ENCODE data around the gene CAPNS1.
"Not testable (repeated sequence)": the region's sequence is repeated elsewhere in the genome, so short reads cannot be mapped to it uniquely, and the experiment has no call there.

The CAPNS1 gene

DNA sequence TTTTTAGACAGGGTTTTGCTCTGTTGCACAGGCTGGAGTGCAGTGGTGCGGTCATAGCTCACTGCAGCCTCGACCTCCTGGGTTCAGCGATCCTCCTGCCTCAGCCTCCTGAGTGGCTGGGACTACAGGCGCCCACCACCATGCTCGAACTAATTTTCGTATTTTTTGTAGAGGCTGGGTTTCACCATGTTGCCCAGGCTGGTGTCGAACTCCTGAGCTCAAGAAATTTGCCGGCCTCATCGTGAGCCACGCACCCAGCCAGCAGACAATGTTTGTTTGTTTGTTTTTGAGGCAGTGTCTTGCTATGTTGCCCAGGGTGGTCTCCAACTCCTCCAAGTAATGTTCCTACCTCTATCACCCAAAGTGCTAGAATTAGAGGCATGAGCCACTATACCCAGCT lies 13.3 kb downstream of the CAPNS1 start:
- H3K4me3 ChIP-seq (replicated peaks; ENCODE audit: low read depth, low read length) = no peak overlapping the region
- H3K36me3 ChIP-seq (ENCODE audit: control insufficient read depth, insufficient read depth, low read length) = peaks cover 23% of the 10 kb centered on the region
- TF ChIP-seq, protein P1, sequence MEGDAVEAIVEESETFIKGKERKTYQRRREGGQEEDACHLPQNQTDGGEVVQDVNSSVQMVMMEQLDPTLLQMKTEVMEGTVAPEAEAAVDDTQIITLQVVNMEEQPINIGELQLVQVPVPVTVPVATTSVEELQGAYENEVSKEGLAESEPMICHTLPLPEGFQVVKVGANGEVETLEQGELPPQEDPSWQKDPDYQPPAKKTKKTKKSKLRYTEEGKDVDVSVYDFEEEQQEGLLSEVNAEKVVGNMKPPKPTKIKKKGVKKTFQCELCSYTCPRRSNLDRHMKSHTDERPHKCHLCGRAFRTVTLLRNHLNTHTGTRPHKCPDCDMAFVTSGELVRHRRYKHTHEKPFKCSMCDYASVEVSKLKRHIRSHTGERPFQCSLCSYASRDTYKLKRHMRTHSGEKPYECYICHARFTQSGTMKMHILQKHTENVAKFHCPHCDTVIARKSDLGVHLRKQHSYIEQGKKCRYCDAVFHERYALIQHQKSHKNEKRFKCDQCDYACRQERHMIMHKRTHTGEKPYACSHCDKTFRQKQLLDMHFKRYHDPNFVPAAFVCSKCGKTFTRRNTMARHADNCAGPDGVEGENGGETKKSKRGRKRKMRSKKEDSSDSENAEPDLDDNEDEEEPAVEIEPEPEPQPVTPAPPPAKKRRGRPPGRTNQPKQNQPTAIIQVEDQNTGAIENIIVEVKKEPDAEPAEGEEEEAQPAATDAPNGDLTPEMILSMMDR (IDR thresholded peaks at IDR 0.05; ENCODE audit: insufficient read depth, low read length, poor library complexity, severe bottlenecking) = no peak
- H3K27me3 ChIP-seq (replicated peaks; ENCODE audit: control insufficient read depth, insufficient read depth, low read length) = no peaks in the 10 kb centered on the region
- no peak for DNase-seq (ENCODE audit: extremely low read depth, insufficient read length)

DNA sequence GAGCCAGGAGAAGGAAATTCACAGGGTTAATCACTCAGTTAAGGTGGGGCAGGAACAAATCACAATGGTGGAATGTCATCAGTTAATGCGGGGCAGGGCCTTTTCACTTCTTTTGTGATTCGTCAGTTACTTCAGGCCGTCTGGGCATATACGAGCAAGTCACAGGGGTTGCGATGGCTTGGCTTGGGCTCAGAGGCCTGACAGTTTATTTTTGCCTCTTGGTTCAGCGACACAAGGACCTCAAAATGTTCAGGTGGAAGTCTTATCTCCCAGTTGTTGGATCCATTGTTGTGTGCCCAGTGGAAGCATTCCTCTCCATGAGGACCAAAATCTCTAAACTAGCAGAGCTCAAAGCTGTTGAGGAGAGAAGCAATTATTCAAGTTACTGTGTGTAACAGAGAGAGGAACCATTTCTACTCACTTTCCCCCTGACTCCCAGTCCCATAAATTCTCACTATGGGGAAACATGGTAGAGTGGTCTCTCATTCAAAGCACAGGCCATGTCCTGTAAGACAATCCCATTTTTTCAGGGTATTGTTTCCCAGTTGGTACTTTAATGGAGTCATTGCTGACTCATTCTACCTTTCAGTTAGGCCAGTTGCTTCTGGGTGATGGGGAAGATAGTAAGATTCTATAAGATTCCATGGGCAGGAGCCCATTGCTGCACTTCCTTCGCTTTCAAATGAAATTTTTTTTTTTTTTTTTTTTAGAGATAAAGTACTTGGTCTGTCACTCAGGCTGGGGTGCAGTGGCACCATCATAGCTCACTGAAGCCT lies 21.1 kb downstream of the CAPNS1 start:
- Histone ChIP-seq H3K27me3 (replicated peaks; ENCODE audit: control insufficient read depth, insufficient read depth, low read length) (no peaks in the 10 kb centered on the region), H3K4me3 (replicated peaks; ENCODE audit: low read depth, low read length) (no peak overlapping the region), H3K36me3 (ENCODE audit: control insufficient read depth, insufficient read depth, low read length) (no peaks in the 10 kb centered on the region)
- DNase-seq (ENCODE audit: extremely low read depth, insufficient read length) = no peak
- TF ChIP-seq, protein P1 (IDR thresholded peaks at IDR 0.05; ENCODE audit: insufficient read depth, low read length, poor library complexity, severe bottlenecking) = no peak

DNA sequence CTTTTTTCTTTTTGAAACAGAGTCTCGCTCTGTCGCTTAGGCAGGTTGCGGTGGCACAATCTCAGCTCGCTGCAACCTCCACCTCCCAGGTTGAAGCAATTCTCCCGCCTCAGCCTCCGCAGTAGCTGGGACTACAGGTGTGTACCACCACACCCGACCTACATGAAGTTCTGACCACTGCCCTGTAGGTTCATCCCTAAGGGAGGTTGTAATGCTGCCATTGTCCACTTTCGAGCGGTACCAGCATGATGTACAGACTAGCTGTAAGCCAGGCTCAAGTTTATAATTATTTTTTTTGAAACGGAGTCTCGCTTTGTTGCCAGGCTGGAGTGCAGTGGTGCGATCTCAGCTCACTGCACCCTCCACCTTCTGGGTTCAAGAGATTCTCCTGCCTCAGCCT lies 23.9 kb downstream of the CAPNS1 start:
- Histone ChIP-seq H3K27me3 (replicated peaks; ENCODE audit: control insufficient read depth, insufficient read depth, low read length) (no peaks in the 10 kb centered on the region), H3K36me3 (ENCODE audit: control insufficient read depth, insufficient read depth, low read length) (no peaks in the 10 kb centered on the region), H3K4me3 (replicated peaks; ENCODE audit: low read depth, low read length) (no peak overlapping the region)
- TF ChIP-seq, protein P1 (IDR thresholded peaks at IDR 0.05; ENCODE audit: insufficient read depth, low read length, poor library complexity, severe bottlenecking) = no peak
- no peak for DNase-seq (ENCODE audit: extremely low read depth, insufficient read length)

DNA sequence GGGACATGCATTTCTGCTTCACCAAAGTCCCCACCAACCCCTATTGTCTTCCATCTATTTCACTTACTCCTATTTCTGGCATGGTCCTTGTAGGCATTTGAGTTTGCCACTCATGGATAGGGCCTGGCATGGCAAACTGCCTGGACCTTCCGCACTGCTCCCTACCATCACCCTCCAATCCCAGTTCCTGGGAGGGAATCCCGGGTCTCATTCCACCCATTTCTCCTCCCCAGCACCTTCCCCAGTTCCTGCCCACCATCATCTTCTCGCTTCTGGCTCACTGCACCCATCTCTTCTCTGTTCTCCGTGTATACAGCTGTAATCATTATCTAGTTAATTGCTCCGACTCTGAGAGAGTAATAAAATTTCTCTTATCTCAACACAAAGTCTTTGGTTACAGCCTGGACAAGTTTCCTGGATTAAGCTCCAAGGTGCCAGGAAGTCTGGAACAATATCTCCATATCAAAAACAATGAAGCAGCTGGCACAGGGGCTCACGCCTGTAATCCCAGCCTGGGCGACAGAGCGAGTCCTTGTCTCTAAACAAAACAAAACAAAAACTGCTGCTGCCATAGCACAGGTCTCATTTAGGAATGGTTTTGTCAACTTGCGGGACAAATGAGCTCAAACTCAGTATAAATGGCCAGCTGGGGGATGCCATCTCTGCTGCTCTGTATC lies 29.4 kb downstream of the CAPNS1 start:
- no peak overlapping the region for H3K4me3 ChIP-seq (replicated peaks; ENCODE audit: low read depth, low read length)

DNA sequence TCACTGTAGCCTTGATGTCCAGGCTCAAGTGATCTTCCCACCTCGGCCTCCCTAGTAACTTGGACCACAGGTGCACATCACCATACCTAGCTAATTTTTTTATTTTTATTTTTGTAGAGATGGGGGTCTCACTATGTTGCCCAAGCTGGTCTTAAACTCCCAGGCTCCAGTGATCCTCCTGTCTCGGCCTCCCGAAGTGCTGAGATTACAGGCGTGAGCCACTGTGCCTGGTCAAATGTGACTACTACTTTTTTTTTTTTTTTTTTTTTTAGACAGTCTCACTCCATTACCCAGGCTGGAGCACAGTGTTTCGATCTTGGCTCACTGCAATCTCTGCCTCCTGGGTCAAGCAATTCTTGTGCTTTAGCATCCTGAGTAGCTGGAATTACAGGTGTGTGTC lies 33.0 kb downstream of the CAPNS1 start:
- no peaks in the 10 kb centered on the region for H3K36me3 ChIP-seq (ENCODE audit: control insufficient read depth, insufficient read depth, low read length)
- H3K27me3 ChIP-seq (replicated peaks; ENCODE audit: control insufficient read depth, insufficient read depth, low read length) = no peaks in the 10 kb centered on the region
- no peak overlapping the region for H3K4me3 ChIP-seq (replicated peaks; ENCODE audit: low read depth, low read length)
- no peak for DNase-seq (ENCODE audit: extremely low read depth, insufficient read length)
- TF ChIP-seq, protein P1 (IDR thresholded peaks at IDR 0.05; ENCODE audit: insufficient read depth, low read length, poor library complexity, severe bottlenecking) = no peak

More for the DNA sequence above, 29.4 kb downstream of the CAPNS1 start:
- no peaks in the 10 kb centered on the region for H3K36me3 ChIP-seq (ENCODE audit: control insufficient read depth, insufficient read depth, low read length)
- no peak for DNase-seq (ENCODE audit: extremely low read depth, insufficient read length)
- TF ChIP-seq, protein P1 (IDR thresholded peaks at IDR 0.05; ENCODE audit: insufficient read depth, low read length, poor library complexity, severe bottlenecking) = no peak
- no peaks in the 10 kb centered on the region for H3K27me3 ChIP-seq (replicated peaks; ENCODE audit: control insufficient read depth, insufficient read depth, low read length)

DNA sequence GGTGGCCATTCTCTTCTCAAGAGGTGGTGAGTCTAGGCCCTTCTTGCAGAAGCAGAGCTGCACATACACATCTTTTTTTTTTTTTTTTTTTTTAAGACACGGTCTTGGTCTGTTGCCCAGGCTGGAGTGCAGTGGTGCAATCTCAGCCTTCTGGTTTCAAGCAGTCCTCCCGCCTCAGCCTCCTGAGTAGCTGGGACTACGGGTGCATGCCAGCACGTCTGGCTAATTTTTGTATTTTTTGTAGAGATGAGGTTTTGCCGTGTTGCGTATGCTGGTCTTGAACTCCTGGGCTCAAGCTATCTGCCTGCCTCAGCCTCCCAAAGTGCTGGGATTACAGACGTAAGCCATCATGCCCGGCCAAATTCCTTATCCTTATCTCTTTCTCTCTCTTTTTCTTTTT lies 34.0 kb downstream of the CAPNS1 start:
- H3K27me3 ChIP-seq (replicated peaks; ENCODE audit: control insufficient read depth, insufficient read depth, low read length); H3K4me3 ChIP-seq (replicated peaks; ENCODE audit: low read depth, low read length); DNase-seq (ENCODE audit: extremely low read depth, insufficient read length); H3K36me3 ChIP-seq (ENCODE audit: control insufficient read depth, insufficient read depth, low read length): not testable (repeated sequence)

DNA sequence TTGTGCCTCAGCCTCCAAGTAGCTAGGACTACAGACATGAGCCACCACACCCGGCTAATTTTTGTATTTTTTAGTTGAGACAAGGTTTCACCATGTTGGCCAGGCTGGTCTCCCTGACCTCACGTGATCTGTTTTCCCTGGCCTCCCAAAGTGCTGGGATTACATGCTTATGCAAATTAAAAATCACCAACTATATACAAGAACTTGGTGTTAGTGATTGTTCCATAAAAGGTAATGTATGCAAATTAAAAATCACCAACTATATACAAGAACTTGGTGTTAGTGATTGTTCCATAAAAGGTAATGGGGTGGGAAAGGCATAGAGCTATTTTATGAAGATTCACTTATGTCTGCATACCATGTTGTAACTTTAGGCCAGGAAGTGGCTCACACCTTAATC lies 39.2 kb downstream of the CAPNS1 start:
- DNase-seq (ENCODE audit: extremely low read depth, insufficient read length); H3K27me3 ChIP-seq (replicated peaks; ENCODE audit: control insufficient read depth, insufficient read depth, low read length); H3K36me3 ChIP-seq (ENCODE audit: control insufficient read depth, insufficient read depth, low read length); H3K4me3 ChIP-seq (replicated peaks; ENCODE audit: low read depth, low read length): not testable (repeated sequence)
